Measurements from ENCODE around the gene HDAC9.
"Not testable (repeated sequence)": the region's sequence is repeated elsewhere in the genome, so short reads cannot be mapped to it uniquely, and the experiment has no call there.

The HDAC9 gene

GRCh38 chr7:18990700-18991099 lies 495.2 kb downstream of the HDAC9 start:
- not testable (repeated sequence) for ATAC-seq

- ATAC-seq, result no peak
Measured at GRCh38 chr7:18993933-18994668, 498.6 kb downstream of the HDAC9 start.

GRCh38 chr7:18995270-18995671 lies 499.7 kb downstream of the HDAC9 start:
- no peak for ATAC-seq

GRCh38 chr7:18995811-18996426 lies 500.4 kb downstream of the HDAC9 start:
- no peak for ATAC-seq

- no peak for ATAC-seq
Measured at GRCh38 chr7:18996583-18996982, 501.0 kb downstream of the HDAC9 start.

- ATAC-seq, result no peak
Measured at GRCh38 chr7:18997477-18998150, 502.1 kb downstream of the HDAC9 start.

- ATAC-seq, result no peak
Measured at GRCh38 chr7:19000410-19000809, 504.9 kb downstream of the HDAC9 start.

GRCh38 chr7:19001854-19002253 lies 506.3 kb downstream of the HDAC9 start:
- no peak for ATAC-seq

- no peak for ATAC-seq
Measured at GRCh38 chr7:19009241-19009935, 513.8 kb downstream of the HDAC9 start.

GRCh38 chr7:19009936-19010280 lies 514.4 kb downstream of the HDAC9 start:
- ATAC-seq, result no peak

- ATAC-seq, result no peak
Measured at GRCh38 chr7:19011212-19011611, 515.7 kb downstream of the HDAC9 start.

GRCh38 chr7:19015098-19015497 lies 519.5 kb downstream of the HDAC9 start:
- no peak for ATAC-seq

- no peak for ATAC-seq
Measured at GRCh38 chr7:19016140-19016539, 520.6 kb downstream of the HDAC9 start.

GRCh38 chr7:19017374-19017773 lies 521.8 kb downstream of the HDAC9 start:
- no peak for ATAC-seq

- no peak for ATAC-seq
Measured at GRCh38 chr7:19020062-19020461, 524.5 kb downstream of the HDAC9 start.

- no peak for ATAC-seq
Measured at GRCh38 chr7:19020711-19021110, 525.2 kb downstream of the HDAC9 start.

- ATAC-seq, result no peak
Measured at GRCh38 chr7:19023477-19023876, 527.9 kb downstream of the HDAC9 start.

GRCh38 chr7:19024261-19024660 lies 528.7 kb downstream of the HDAC9 start:
- no peak for ATAC-seq

- ATAC-seq, result no peak
Measured at GRCh38 chr7:19026888-19027287, 531.3 kb downstream of the HDAC9 start.

- no peak for ATAC-seq
Measured at GRCh38 chr7:19030281-19030680, 534.7 kb downstream of the HDAC9 start.

- ATAC-seq, result not testable (repeated sequence)
Measured at GRCh38 chr7:19032942-19033341, 537.4 kb downstream of the HDAC9 start.

GRCh38 chr7:19051767-19052375 lies 556.3 kb downstream of the HDAC9 start:
- ATAC-seq, result no peak
